HepG2 (cell line): ENCODE results near the gene TBKBP1. TPM values are rescaled to one million over a fixed set of nuclear protein-coding genes. Genes with fewer than 3 reads are reported as not detected.

Experiments
- ARID5B ChIP-seq: IDR thresholded peaks from 2 replicates; pipeline ENCODE4 v1.4.0; 2020; ENCODE audit warnings: mild to moderate bottlenecking, missing genetic modification reagents
- ASH2L ChIP-seq: fragments of 300-600, 200-600 bp; sonication (generic); IDR thresholded peaks from 2 replicates; pipeline ENCODE4 v1.7.0; 2017; ENCODE audit warnings: low read depth, mild to moderate bottlenecking, moderate library complexity, mixed read lengths, low read length; ENCODE audit not compliant: insufficient read length
- DRAP1 ChIP-seq: IDR thresholded peaks from 2 replicates; pipeline ENCODE4 v1.6.1; 2016; ENCODE audit warnings: missing genetic modification reagents, missing compliant biosample characterization
- DZIP1 ChIP-seq: sonication (generic); formaldehyde crosslinking; IDR thresholded peaks from 2 replicates; pipeline ENCODE4 v1.5.0; 2020; ENCODE audit warnings: mild to moderate bottlenecking, missing genetic modification reagents
- EZH2 ChIP-seq: conservative IDR thresholded peaks from 2 replicates; pipeline ENCODE4 v1.6.1; 2012; ENCODE audit warnings: mild to moderate bottlenecking, low read depth, low read length, moderate library complexity
- FOXK2 ChIP-seq: fragments of 450-650 bp; IDR thresholded peaks from 2 replicates; pipeline ENCODE4 v1.6.1; 2016
- ISL2 ChIP-seq: sonication (generic); formaldehyde crosslinking; IDR thresholded peaks from 2 replicates; pipeline ENCODE4 v1.5.0; 2020; ENCODE audit warnings: missing genetic modification reagents
- MXI1 ChIP-seq: IDR thresholded peaks from 3 replicates; pipeline ENCODE4 v1.6.1; 2012; ENCODE audit warnings: low read depth, low read length, inconsistent platforms, borderline replicate concordance
- PAX8 ChIP-seq: sonication (generic); formaldehyde crosslinking; IDR thresholded peaks from 2 replicates; pipeline ENCODE4 v1.8.0; 2022; ENCODE audit warnings: mild to moderate bottlenecking, missing genetic modification reagents, borderline replicate concordance
- RFX5 ChIP-seq: IDR thresholded peaks from 2 replicates; pipeline ENCODE4 v1.6.1; 2011; ENCODE audit warnings: low read depth, low read length, improper control_type of control experiment
- SMYD3 ChIP-seq: sonication (generic); formaldehyde crosslinking; IDR thresholded peaks from 2 replicates; pipeline ENCODE4 v1.8.1; 2023; ENCODE audit warnings: mild to moderate bottlenecking, missing genetic modification reagents
- XRCC5 ChIP-seq: fragments of 200-400 bp; formaldehyde crosslinking; optimal IDR thresholded peaks from 2 replicates; pipeline ENCODE3; 2017; ENCODE audit warnings: mild to moderate bottlenecking, low read length
- YEATS4 ChIP-seq: sonication (generic); formaldehyde crosslinking; IDR thresholded peaks from 2 replicates; pipeline ENCODE4 v1.4.0; 2020; ENCODE audit warnings: missing genetic modification reagents, borderline replicate concordance
- ZBTB26 ChIP-seq: IDR thresholded peaks from 2 replicates; pipeline ENCODE4 v1.6.1; 2016; ENCODE audit warnings: missing compliant biosample characterization, missing genetic modification reagents, borderline replicate concordance
- ZBTB7A ChIP-seq: sonication (generic); formaldehyde crosslinking; IDR thresholded peaks from 2 replicates; pipeline ENCODE4 v1.8.0; 2022; ENCODE audit warnings: mild to moderate bottlenecking, missing genetic modification reagents
- ZMYM3 ChIP-seq: sonication (generic); formaldehyde crosslinking; IDR thresholded peaks from 2 replicates; pipeline ENCODE4 v1.5.1; 2020; ENCODE audit warnings: mild to moderate bottlenecking, missing genetic modification reagents
- ZNF20 ChIP-seq: sonication (generic); formaldehyde crosslinking; IDR thresholded peaks from 2 replicates; pipeline ENCODE4 v1.4.0; 2020; ENCODE audit warnings: mild to moderate bottlenecking, moderate library complexity, missing genetic modification reagents
- ZNF639 ChIP-seq: conservative IDR thresholded peaks from 2 replicates; pipeline ENCODE4 v1.6.1; 2018; ENCODE audit warnings: missing genetic modification reagents
- ZNF777 ChIP-seq: sonication (generic); formaldehyde crosslinking; IDR thresholded peaks from 2 replicates; pipeline ENCODE4 v1.4.0; 2020; ENCODE audit warnings: missing genetic modification reagents
- ZNF790 ChIP-seq: sonication (generic); formaldehyde crosslinking; IDR thresholded peaks from 2 replicates; pipeline ENCODE4 v1.8.0; 2022; ENCODE audit warnings: missing genetic modification reagents, mild to moderate bottlenecking, borderline replicate concordance
- ZNF891 ChIP-seq: sonication (generic); formaldehyde crosslinking; IDR thresholded peaks from 2 replicates; pipeline ENCODE4 v1.5.0; 2020; ENCODE audit warnings: mild to moderate bottlenecking, missing genetic modification reagents
- polyA plus RNA-seq, 8 experiments: library from polyadenylated mRNA; depleted of rRNA in 3 of 8; stranded (reverse) in 7 of 8; unstranded in 1 of 8; fragments of >200 nt; fragmentation: Illumina TruSeq in 4 of 8; extraction: Trizol in 4 of 8; gene quantifications; 2 replicates each; pipeline versions ENCODE4 v1.2.1 to v1.2.3, GENCODE V29; 2011 to 2016; ENCODE audit warnings: low read depth in 4 of 8, missing spikeins in 1 of 8, mixed read lengths in 1 of 8; ENCODE audit not compliant: insufficient read depth in 1 of 8
- total RNA-seq, 5 experiments: library from RNA; depleted of rRNA; stranded (reverse); fragments of >200 nt; fragmentation: Illumina TruSeq; extraction: Trizol; gene quantifications; 2 replicates each; pipeline ENCODE4 v1.2.3, GENCODE V29; 2016; ENCODE audit warnings: low read depth in 1 of 5

The TBKBP1 gene
- total and polyA plus RNA-seq, 2 of the 13 experiments (the other 11 are each of a cell fraction or from before 2014, with no cell fraction given): 2.6 to 7.0 TPM

- TF ChIP-seq MXI1 (no peak), EZH2 (peak; percentile 96), ZNF639 (CRISPR knock-in tag) (no peak), DRAP1 (no peak), ASH2L (no peak), FOXK2 (no peak), ZNF790 (no peak), DZIP1 (CRISPR knock-in tag) (0 out of 2 replicates have a peak, but pooled peaks have one; percentile 20), ARID5B (CRISPR knock-in tag) (no peak), ZNF20 (no peak), XRCC5 (no peak), ZNF777 (CRISPR knock-in tag) (peak; percentile 78; the same call in 1 of the 2 replicates), ISL2 (CRISPR knock-in tag) (no peak), ZBTB26 (no peak), PAX8 (no peak), ZNF891 (CRISPR knock-in tag) (0 out of 2 replicates have a peak, but pooled peaks have one; percentile 57), ZMYM3 (no peak), ZBTB7A (CRISPR knock-in tag) (no peak), YEATS4 (CRISPR knock-in tag) (no peak), RFX5 (no peak), SMYD3 (CRISPR knock-in tag) (no peak)
Measured at GRCh38 chr17:47733674-47734410, 39.9 kb downstream of the TBKBP1 start (continued).
